Muscle layer of duodenum (tissue), 2 donors: ENCODE measurements around the gene APLF.
"Not testable (repeated sequence)": the region's sequence is repeated elsewhere in the genome, so short reads cannot be mapped to it uniquely, and the experiment has no call there.

Source experiments
- H3K27ac ChIP-seq: one replicate; pipeline ENCODE4 v1.7.0; 2013; ENCODE audit warnings: mild to moderate bottlenecking, low read length
- H3K27me3 ChIP-seq: one replicate; pipeline ENCODE4 v1.7.0; 2013; ENCODE audit warnings: low read depth, mild to moderate bottlenecking, control low read depth, low read length
- H3K36me3 ChIP-seq, 2 donors: one replicate each; pipeline ENCODE4 v1.7.0; 2013; ENCODE audit warnings: low read length in 2 of 2, control low read depth in 1 of 2, mild to moderate bottlenecking in 1 of 2; ENCODE audit not compliant: insufficient read depth in 2 of 2, control insufficient read depth in 1 of 2
- H3K4me1 ChIP-seq, 2 donors: one replicate each; pipeline ENCODE4 v1.7.0; 2013; ENCODE audit warnings: low read length in 2 of 2, mild to moderate bottlenecking in 2 of 2, control low read depth in 1 of 2, moderate library complexity in 1 of 2; ENCODE audit not compliant: insufficient read depth in 2 of 2, control insufficient read depth in 1 of 2
- H3K4me3 ChIP-seq, 2 donors: one replicate each; pipeline ENCODE4 v1.7.0; 2013; ENCODE audit warnings: low read length in 2 of 2, low read depth in 1 of 2, mild to moderate bottlenecking in 1 of 2
- H3K9me3 ChIP-seq, 2 donors: one replicate each; pipeline ENCODE4 v1.7.0; 2013; ENCODE audit warnings: low read length in 2 of 2, control low read depth in 1 of 2, mild to moderate bottlenecking in 1 of 2; ENCODE audit not compliant: control insufficient read depth in 1 of 2
- donor health status: healthy.

APLF gene

DNA sequence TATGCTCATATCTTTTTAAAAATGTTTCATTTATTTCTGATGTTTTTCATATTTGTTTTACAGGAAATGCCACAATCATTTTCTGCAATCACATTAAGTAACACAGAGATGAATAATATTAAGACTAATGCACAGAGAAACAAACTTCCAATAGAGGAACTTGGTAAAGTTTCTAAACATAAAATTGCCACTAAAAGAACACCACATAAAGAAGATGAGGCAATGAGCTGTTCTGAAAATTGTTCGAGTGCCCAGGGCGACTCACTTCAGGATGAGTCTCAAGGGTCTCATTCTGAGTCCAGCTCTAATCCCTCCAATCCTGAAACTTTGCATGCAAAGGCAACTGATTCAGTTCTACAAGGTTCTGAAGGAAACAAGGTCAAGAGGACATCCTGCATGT lies 70.4 kb downstream of the APLF start:
- Histone ChIP-seq H3K4me3 (no peak overlapping the region), H3K27ac (no peak overlapping the region), H3K27me3 (no peaks in the 10 kb centered on the region), H3K9me3 (peaks cover 0 to 4% of the 10 kb centered on the region in 2 donors), H3K36me3 (no peaks in the 10 kb centered on the region), H3K4me1 (no peaks in the 10 kb centered on the region)

- Histone ChIP-seq H3K36me3 (no peaks in the 10 kb centered on the region), H3K4me1 (no peaks in the 10 kb centered on the region), H3K9me3 (peaks cover 0 to 4% of the 10 kb centered on the region in 2 donors), H3K4me3 (no peak overlapping the region), H3K27ac (no peak overlapping the region), H3K27me3 (no peaks in the 10 kb centered on the region)
Measured at GRCh38 chr2:68544811-68545210, 77.4 kb downstream of the APLF start.

- no peaks in the 10 kb centered on the region for H3K4me1 ChIP-seq
- no peak overlapping the region for H3K27ac ChIP-seq
- H3K36me3 ChIP-seq, result no peaks in the 10 kb centered on the region
- H3K27me3 ChIP-seq, result no peaks in the 10 kb centered on the region
- H3K9me3 ChIP-seq, result no peaks in the 10 kb centered on the region
- H3K4me3 ChIP-seq, result no peak overlapping the region
Measured at GRCh38 chr2:68548396-68548795, 81.0 kb downstream of the APLF start.

DNA sequence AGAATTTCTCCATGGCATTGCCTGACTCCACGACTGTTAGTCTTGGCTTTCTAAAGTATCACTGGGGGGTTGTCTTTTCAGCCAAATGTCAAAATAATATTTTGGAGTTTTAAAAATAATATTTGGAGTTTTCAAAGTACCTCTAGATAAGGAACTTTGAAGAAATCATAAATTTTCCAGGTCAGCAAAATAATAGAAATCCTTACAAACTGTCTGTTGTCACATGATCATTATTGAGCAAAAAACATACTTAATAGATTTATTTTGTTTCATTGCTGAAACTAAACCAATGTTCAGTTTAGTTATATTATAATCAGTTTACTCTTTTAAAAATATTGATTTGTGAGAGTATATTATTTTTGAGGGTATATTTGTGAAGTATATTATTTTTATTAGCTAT lies 85.7 kb downstream of the APLF start:
- Histone ChIP-seq H3K9me3 (no peaks in the 10 kb centered on the region), H3K4me1 (no peaks in the 10 kb centered on the region), H3K27me3 (no peaks in the 10 kb centered on the region), H3K4me3 (no peak overlapping the region), H3K27ac (no peak overlapping the region), H3K36me3 (no peaks in the 10 kb centered on the region)

GRCh38 chr2:68555425-68556206 lies 88.2 kb downstream of the APLF start:
- H3K27me3 ChIP-seq, H3K4me1 ChIP-seq, H3K36me3 ChIP-seq, H3K4me3 ChIP-seq, H3K27ac ChIP-seq, H3K9me3 ChIP-seq: not testable (repeated sequence)

GRCh38 chr2:68556381-68556780 lies 89.0 kb downstream of the APLF start:
- Histone ChIP-seq H3K27me3 (no peaks in the 10 kb centered on the region), H3K4me3 (no peak overlapping the region), H3K4me1 (no peaks in the 10 kb centered on the region), H3K36me3 (no peaks in the 10 kb centered on the region), H3K27ac (no peak overlapping the region), H3K9me3 (no peaks in the 10 kb centered on the region)

- Histone ChIP-seq H3K27me3 (no peaks in the 10 kb centered on the region), H3K27ac (no peak overlapping the region), H3K4me1 (no peaks in the 10 kb centered on the region), H3K36me3 (no peaks in the 10 kb centered on the region), H3K4me3 (no peak overlapping the region), H3K9me3 (no peaks in the 10 kb centered on the region)
Measured at GRCh38 chr2:68558576-68558975, 91.2 kb downstream of the APLF start.

- no peaks in the 10 kb centered on the region for H3K4me1 ChIP-seq
- H3K36me3 ChIP-seq, result no peaks in the 10 kb centered on the region
- H3K9me3 ChIP-seq, result no peaks in the 10 kb centered on the region
- no peak overlapping the region for H3K4me3 ChIP-seq
- H3K27ac ChIP-seq, result no peak overlapping the region
- no peaks in the 10 kb centered on the region for H3K27me3 ChIP-seq
Measured at GRCh38 chr2:68559692-68560091, 92.3 kb downstream of the APLF start.

DNA sequence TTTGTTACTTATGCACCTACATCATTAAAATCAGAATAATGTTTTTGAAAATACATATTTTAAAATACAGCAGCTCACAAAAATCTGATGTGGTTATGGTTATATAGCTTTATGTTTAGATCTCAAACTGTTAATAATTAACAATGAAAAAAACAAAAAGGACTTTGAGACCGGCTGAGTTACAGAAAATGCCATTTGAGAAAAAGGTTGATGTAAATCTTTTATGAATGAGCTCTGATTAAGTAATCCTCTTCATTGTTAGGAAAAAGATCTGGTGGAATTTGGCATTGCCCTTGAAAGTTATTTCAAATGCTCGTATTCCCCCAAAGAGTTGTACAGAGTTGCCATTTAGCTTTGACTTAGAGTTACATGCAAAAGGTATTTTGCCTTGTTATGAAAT lies 93.2 kb downstream of the APLF start:
- Histone ChIP-seq H3K36me3 (no peaks in the 10 kb centered on the region), H3K27me3 (no peaks in the 10 kb centered on the region), H3K4me3 (no peak overlapping the region), H3K9me3 (no peaks in the 10 kb centered on the region), H3K4me1 (no peaks in the 10 kb centered on the region), H3K27ac (no peak overlapping the region)

DNA sequence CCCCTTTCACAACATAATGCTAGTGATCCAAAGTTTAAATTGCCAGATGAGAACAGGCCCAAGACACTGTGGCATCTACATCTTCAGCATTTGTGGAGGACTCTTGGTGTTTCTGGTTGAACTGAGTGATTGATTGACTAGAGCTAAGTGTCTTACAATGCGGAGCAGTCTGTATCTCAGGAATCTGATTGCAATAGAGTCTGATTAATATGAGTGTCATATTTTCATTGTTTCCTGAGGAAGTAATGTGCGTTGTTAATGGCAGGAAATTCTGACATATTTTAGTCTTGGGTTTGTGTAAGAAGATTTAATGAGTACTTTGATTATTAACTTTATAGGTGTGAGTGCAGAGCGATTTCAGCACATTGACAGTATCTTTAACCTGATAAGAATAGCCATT lies 94.0 kb downstream of the APLF start:
- H3K36me3 ChIP-seq, result no peaks in the 10 kb centered on the region
- no peak overlapping the region for H3K27ac ChIP-seq
- no peaks in the 10 kb centered on the region for H3K9me3 ChIP-seq
- H3K27me3 ChIP-seq, result no peaks in the 10 kb centered on the region
- H3K4me3 ChIP-seq, result no peak overlapping the region
- no peaks in the 10 kb centered on the region for H3K4me1 ChIP-seq

- no peak overlapping the region for H3K27ac ChIP-seq
- no peaks in the 10 kb centered on the region for H3K27me3 ChIP-seq
- no peaks in the 10 kb centered on the region for H3K36me3 ChIP-seq
- no peaks in the 10 kb centered on the region for H3K9me3 ChIP-seq
- no peaks in the 10 kb centered on the region for H3K4me1 ChIP-seq
- H3K4me3 ChIP-seq, result no peak overlapping the region
Measured at GRCh38 chr2:68562934-68563333, 95.5 kb downstream of the APLF start.

- Histone ChIP-seq H3K27me3 (no peaks in the 10 kb centered on the region), H3K9me3 (no peaks in the 10 kb centered on the region), H3K4me1 (no peaks in the 10 kb centered on the region), H3K36me3 (no peaks in the 10 kb centered on the region), H3K27ac (no peak overlapping the region), H3K4me3 (no peak overlapping the region)
Measured at GRCh38 chr2:68564426-68564825, 97.0 kb downstream of the APLF start.
